Gastroesophageal sphincter (tissue), 3 donors: ENCODE data around the gene NT5DC1.

Experiments
- CTCF ChIP-seq, 4 experiments: fragments of 200-600 bp in 2 of 4; fragments of 450-650 bp in 2 of 4; sonication (generic) in 1 of 4; IDR thresholded peaks; one replicate each; pipeline ENCODE4 v1.5.1; 2017 to 2019; ENCODE audit warnings: antibody characterized with exemption in 4 of 4, mild to moderate bottlenecking in 2 of 4, moderate library complexity in 2 of 4
- POLR2A ChIP-seq, 2 donors: fragments of 450-650 bp; IDR thresholded peaks; one replicate each; pipeline ENCODE4 v1.6.1; 2017; ENCODE audit warnings: antibody characterized with exemption in 2 of 2, mild to moderate bottlenecking in 2 of 2, moderate library complexity in 1 of 2
- POLR2AphosphoS5 ChIP-seq: sonication (generic); formaldehyde crosslinking; IDR thresholded peaks from one replicate; pipeline ENCODE4 v1.6.1; 2017; ENCODE audit warnings: antibody characterized with exemption

- TF ChIP-seq CTCF (IDR thresholded peaks at IDR 0.05), result no peak
- TF ChIP-seq POLR2AphosphoS5, result no peak
- TF ChIP-seq POLR2A (IDR thresholded peaks at IDR 0.05), result no peak
These were observed 11.7 kb upstream of the NT5DC1 start for GRCh38 chr6:116088946-116089345.
